Left ventricle myocardium inferior (tissue), 1 donor: ENCODE data around the gene SMPD2. TPM values are rescaled to one million over a fixed set of nuclear protein-coding genes. Genes with fewer than 3 reads are reported as not detected.

Experiments
- DNase-seq: peaks from one replicate; pipeline ENCODE4 v3.0.0-alpha.2; 2020
- H3K27ac ChIP-seq: fragments of 200-600 bp; replicated peaks from 2 replicates; pipeline ENCODE4 v1.8.0; 2021
- H3K27me3 ChIP-seq: fragments of 200-600 bp; 2 replicates; pipeline ENCODE4 v1.8.0; 2021; ENCODE audit warnings: low read depth
- H3K36me3 ChIP-seq: fragments of 200-600 bp; 2 replicates; pipeline ENCODE4 v1.8.0; 2021
- H3K4me1 ChIP-seq: fragments of 200-600 bp; 2 replicates; pipeline ENCODE4 v1.8.0; 2021
- H3K4me3 ChIP-seq: fragments of 200-600 bp; 2 replicates; pipeline ENCODE4 v1.8.0; 2021; ENCODE audit warnings: mild to moderate bottlenecking, moderate library complexity
- H3K9me3 ChIP-seq: fragments of 200-600 bp; replicated peaks from 2 replicates; pipeline ENCODE4 v1.8.0; 2021
- CTCF ChIP-seq: fragments of 200-600 bp; IDR thresholded peaks from 2 replicates; pipeline ENCODE4 v1.8.0; 2021; ENCODE audit warnings: antibody characterized with exemption, mild to moderate bottlenecking, borderline replicate concordance
- intact Hi-C: fragments of 100-400 bp; cut with micrococcal nuclease; formaldehyde crosslinking; loops from one replicate; pipeline ENCODE4 v1.11.0; 2022
- total RNA-seq: library from RNA; stranded (reverse); fragmentation: NEBNext Ultra II Directional; extraction: Animal tissue kit (Norgen Biotek cat#: 25700); gene quantifications from one replicate; pipeline ENCODE4 v1.2.1, GENCODE V29; 2021
- donor health status: DM: no; HTN: yes; CAD: no; lungs with severe emphysema.

Gene SMPD2
- total RNA-seq, 1 donor from 2014 or later = 3.5 TPM

GRCh38 chr6:109397020-109397419, 43.5 kb upstream of the SMPD2 start:
- no peaks in the 10 kb centered on the region for H3K9me3 ChIP-seq
- no peaks in the 10 kb centered on the region for H3K27me3 ChIP-seq
- no peaks in the 10 kb centered on the region for H3K36me3 ChIP-seq
- no peak overlapping the region for H3K27ac ChIP-seq
- DNase-seq = no peak
- H3K4me3 ChIP-seq = no peak overlapping the region
- TF ChIP-seq CTCF = peak; percentile 41
- H3K4me1 ChIP-seq = no peaks in the 10 kb centered on the region
- intact Hi-C loops = no loop called here

GRCh38 chr6:109406196-109406595, 34.3 kb upstream of the SMPD2 start:
- TF ChIP-seq CTCF = no peak
- intact Hi-C loops = no loop called here
- Histone ChIP-seq H3K36me3 (no peaks in the 10 kb centered on the region), H3K9me3 (no peaks in the 10 kb centered on the region), H3K27ac (no peak overlapping the region), H3K4me3 (no peak overlapping the region), H3K27me3 (no peaks in the 10 kb centered on the region), H3K4me1 (no peaks in the 10 kb centered on the region)
- DNase-seq = no peak

- DNase-seq = no peak
- no peaks in the 10 kb centered on the region for H3K36me3 ChIP-seq
- intact Hi-C loops = no loop called here
- H3K27ac ChIP-seq = no peak overlapping the region
- H3K27me3 ChIP-seq = no peaks in the 10 kb centered on the region
- H3K9me3 ChIP-seq = no peaks in the 10 kb centered on the region
- no peaks in the 10 kb centered on the region for H3K4me1 ChIP-seq
- H3K4me3 ChIP-seq = no peak overlapping the region
- no peak for TF ChIP-seq CTCF
These were observed 29.5 kb upstream of the SMPD2 start for GRCh38 chr6:109411034-109411433.

- Histone ChIP-seq H3K27ac (no peak overlapping the region), H3K36me3 (no peaks in the 10 kb centered on the region), H3K27me3 (no peaks in the 10 kb centered on the region), H3K4me3 (no peak overlapping the region), H3K4me1 (no peaks in the 10 kb centered on the region), H3K9me3 (no peaks in the 10 kb centered on the region)
- intact Hi-C loops = no loop called here
- no peak for DNase-seq
- TF ChIP-seq CTCF = no peak
These were observed 22.9 kb upstream of the SMPD2 start for GRCh38 chr6:109417646-109418045.

- Histone ChIP-seq H3K27ac (no peak overlapping the region), H3K27me3 (no peaks in the 10 kb centered on the region), H3K4me3 (no peak overlapping the region), H3K9me3 (no peaks in the 10 kb centered on the region), H3K4me1 (no peaks in the 10 kb centered on the region), H3K36me3 (no peaks in the 10 kb centered on the region)
- intact Hi-C loops = no loop called here
- no peak for TF ChIP-seq CTCF
- no peak for DNase-seq
These were observed 19.8 kb upstream of the SMPD2 start for GRCh38 chr6:109420751-109421150.

- H3K4me1 ChIP-seq = no peaks in the 10 kb centered on the region
- TF ChIP-seq CTCF = no peak
These were observed 19.3 kb upstream of the SMPD2 start for GRCh38 chr6:109421184-109421583.

More at GRCh38 chr6:109421184-109421583, 19.3 kb upstream of the SMPD2 start:
- Histone ChIP-seq H3K27ac (no peak overlapping the region), H3K4me3 (no peak overlapping the region), H3K27me3 (no peaks in the 10 kb centered on the region), H3K36me3 (no peaks in the 10 kb centered on the region), H3K9me3 (no peaks in the 10 kb centered on the region)
- intact Hi-C loops = no loop called here
- DNase-seq = no peak
